ENCODE results near the gene RPL41. TPM values are rescaled to one million over a fixed set of nuclear protein-coding genes. Genes with fewer than 3 reads are reported as not detected.

The RPL41 gene
- total and polyA plus RNA-seq, 9 of the 15 experiments (the other 6 are each of a cell fraction or from before 2014, with no cell fraction given) = 3,403 to 11,276 (median 5,604) TPM

DNA sequence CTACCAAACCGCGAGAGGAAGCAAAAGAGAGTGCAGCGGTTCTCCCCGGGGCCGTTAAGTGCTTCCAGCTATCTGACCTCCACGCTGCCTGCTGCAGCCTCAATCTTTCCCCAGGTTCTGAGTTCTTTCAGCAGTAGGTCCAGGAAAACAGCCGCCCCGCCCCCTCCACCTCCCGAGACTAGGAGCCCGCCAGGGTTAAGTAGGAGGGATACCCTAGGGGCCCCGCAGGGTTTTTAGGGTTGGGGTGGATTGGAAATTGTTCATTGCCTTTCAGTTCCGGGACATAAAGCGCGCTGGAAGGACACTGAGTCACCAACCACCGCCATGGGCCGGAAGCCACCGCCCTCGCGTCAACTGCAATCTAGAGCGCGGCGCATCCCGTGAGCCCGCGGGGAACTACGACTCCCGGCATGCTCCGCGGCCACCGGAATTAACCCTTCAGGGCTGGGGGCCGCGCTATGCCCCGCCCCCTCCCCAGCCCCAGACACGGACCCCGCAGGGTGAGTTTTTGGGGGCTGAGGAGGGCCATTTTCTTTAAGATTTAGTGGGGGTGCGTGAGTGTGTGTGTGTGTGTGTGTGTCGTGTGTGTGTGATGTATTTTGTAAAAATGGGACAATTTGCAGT, 35.8 kb downstream of the RPL41 start, which contains the start of gene MYL6B:
MYL6B (plus strand) TSS at position 456 of the 624 bp plus-strand sequence. CDS start 1,332 bp downstream, outside the sequence.
- Histone ChIP-seq H3K4me1 (replicated peaks in 1 of 2; ENCODE audit: control insufficient read depth in 2 of 2, insufficient read depth in 2 of 2, low read length in 2 of 2) (peaks cover 35 to 40% of the 10 kb centered on the region in 2 experiments; a peak in 4 of 5 replicates), H3K9me1 (ENCODE audit: control insufficient read depth, insufficient read depth, low read length) (no peaks in the 10 kb centered on the region), H2AFZ (ENCODE audit: low read depth, low read length) (peak within 1 kb of the TSS; percentile 89), H4K20me1 (replicated peaks; ENCODE audit: control insufficient read depth, insufficient read depth, low read length) (no peaks in the 10 kb centered on the region), H3K36me3 (ENCODE audit: control insufficient read depth, insufficient read depth, low read length) (peaks cover 24% of the 10 kb centered on the region; the same call in 2 of the 3 replicates), H3K27ac (ENCODE audit: extremely low read depth, low read depth, low read length) (peak within 1 kb of the TSS; percentile 96), H3K4me2 (ENCODE audit: insufficient read depth, low read length) (peak within 1 kb of the TSS; percentile 91), H3K9ac (ENCODE audit: insufficient read depth in 1 of 2, low read depth in 2 of 2, low read length in 2 of 2) (peak within 1 kb of the TSS; percentile 88 to 91), H3K4me3 (peak within 1 kb of the TSS; percentile 55), H3K79me2 (ENCODE audit: control insufficient read depth, insufficient read depth, low read length) (peaks cover 27% of the 10 kb centered on the region), H3K27me3 (ENCODE audit: control insufficient read depth in 2 of 2, insufficient read depth in 2 of 2, low read length in 2 of 2) (no peaks in the 10 kb centered on the region), H3K9me3 (replicated peaks; ENCODE audit: control insufficient read depth, insufficient read depth, low read depth, low read length) (no peaks in the 10 kb centered on the region)
- DNase-seq (ENCODE audit: extremely low read depth in 1 of 4, low spot score in 3 of 4) (peak; percentile 85 to 97 (median 90)), ATAC-seq (peak; percentile 86), FAIRE-seq (peak; percentile 91)
- intact Hi-C loops (cut with micrococcal nuclease) = no loop called here
- in situ Hi-C loops (cut with MboI) = no loop called here
- POLR2A ChIA-PET = interaction anchor here (0.6 to 1.8 kb wide), 10 partner anchors 9 to 37 kb away, joined by 3 to 13 read pairs (median 4); partner anchors contain the start of genes SMARCC2 and ZC3H10
- CTCF ChIA-PET (ENCODE audit: low intra/inter-chr PET ratio) = no interaction called here
- WGBS (ENCODE audit: insufficient coverage, low coverage, missing lambda C conversion rate) = under 1% methylated on average over 37 of the region's 37 CpGs
- no TSS peak for BruUV-seq (replicated peaks)
- TF ChIP-seq HDAC2 (IDR thresholded peaks at IDR 0.05) = 0 out of 2 replicates have a peak, but pooled peaks have one; percentile 12
- 0 out of 2 replicates have a peak, but pooled peaks have one; percentile 52 for TF ChIP-seq CTBP1 (IDR thresholded peaks at IDR 0.05; ENCODE audit: borderline replicate concordance)
- TF ChIP-seq ZNF561 (CRISPR knock-in tag; conservative IDR thresholded peaks at IDR 0.05) = no peak
- TF ChIP-seq, protein P1, sequence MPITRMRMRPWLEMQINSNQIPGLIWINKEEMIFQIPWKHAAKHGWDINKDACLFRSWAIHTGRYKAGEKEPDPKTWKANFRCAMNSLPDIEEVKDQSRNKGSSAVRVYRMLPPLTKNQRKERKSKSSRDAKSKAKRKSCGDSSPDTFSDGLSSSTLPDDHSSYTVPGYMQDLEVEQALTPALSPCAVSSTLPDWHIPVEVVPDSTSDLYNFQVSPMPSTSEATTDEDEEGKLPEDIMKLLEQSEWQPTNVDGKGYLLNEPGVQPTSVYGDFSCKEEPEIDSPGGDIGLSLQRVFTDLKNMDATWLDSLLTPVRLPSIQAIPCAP (CRISPR knock-in tag; IDR thresholded peaks at IDR 0.05; ENCODE audit: borderline replicate concordance) = no peak
- TF ChIP-seq, protein P2, sequence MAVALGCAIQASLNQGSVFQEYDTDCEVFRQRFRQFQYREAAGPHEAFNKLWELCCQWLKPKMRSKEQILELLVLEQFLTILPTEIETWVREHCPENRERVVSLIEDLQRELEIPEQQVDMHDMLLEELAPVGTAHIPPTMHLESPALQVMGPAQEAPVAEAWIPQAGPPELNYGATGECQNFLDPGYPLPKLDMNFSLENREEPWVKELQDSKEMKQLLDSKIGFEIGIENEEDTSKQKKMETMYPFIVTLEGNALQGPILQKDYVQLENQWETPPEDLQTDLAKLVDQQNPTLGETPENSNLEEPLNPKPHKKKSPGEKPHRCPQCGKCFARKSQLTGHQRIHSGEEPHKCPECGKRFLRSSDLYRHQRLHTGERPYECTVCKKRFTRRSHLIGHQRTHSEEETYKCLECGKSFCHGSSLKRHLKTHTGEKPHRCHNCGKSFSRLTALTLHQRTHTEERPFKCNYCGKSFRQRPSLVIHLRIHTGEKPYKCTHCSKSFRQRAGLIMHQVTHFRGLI (CRISPR knock-in tag; IDR thresholded peaks at IDR 0.05) = no peak
- TF ChIP-seq, protein P3, sequence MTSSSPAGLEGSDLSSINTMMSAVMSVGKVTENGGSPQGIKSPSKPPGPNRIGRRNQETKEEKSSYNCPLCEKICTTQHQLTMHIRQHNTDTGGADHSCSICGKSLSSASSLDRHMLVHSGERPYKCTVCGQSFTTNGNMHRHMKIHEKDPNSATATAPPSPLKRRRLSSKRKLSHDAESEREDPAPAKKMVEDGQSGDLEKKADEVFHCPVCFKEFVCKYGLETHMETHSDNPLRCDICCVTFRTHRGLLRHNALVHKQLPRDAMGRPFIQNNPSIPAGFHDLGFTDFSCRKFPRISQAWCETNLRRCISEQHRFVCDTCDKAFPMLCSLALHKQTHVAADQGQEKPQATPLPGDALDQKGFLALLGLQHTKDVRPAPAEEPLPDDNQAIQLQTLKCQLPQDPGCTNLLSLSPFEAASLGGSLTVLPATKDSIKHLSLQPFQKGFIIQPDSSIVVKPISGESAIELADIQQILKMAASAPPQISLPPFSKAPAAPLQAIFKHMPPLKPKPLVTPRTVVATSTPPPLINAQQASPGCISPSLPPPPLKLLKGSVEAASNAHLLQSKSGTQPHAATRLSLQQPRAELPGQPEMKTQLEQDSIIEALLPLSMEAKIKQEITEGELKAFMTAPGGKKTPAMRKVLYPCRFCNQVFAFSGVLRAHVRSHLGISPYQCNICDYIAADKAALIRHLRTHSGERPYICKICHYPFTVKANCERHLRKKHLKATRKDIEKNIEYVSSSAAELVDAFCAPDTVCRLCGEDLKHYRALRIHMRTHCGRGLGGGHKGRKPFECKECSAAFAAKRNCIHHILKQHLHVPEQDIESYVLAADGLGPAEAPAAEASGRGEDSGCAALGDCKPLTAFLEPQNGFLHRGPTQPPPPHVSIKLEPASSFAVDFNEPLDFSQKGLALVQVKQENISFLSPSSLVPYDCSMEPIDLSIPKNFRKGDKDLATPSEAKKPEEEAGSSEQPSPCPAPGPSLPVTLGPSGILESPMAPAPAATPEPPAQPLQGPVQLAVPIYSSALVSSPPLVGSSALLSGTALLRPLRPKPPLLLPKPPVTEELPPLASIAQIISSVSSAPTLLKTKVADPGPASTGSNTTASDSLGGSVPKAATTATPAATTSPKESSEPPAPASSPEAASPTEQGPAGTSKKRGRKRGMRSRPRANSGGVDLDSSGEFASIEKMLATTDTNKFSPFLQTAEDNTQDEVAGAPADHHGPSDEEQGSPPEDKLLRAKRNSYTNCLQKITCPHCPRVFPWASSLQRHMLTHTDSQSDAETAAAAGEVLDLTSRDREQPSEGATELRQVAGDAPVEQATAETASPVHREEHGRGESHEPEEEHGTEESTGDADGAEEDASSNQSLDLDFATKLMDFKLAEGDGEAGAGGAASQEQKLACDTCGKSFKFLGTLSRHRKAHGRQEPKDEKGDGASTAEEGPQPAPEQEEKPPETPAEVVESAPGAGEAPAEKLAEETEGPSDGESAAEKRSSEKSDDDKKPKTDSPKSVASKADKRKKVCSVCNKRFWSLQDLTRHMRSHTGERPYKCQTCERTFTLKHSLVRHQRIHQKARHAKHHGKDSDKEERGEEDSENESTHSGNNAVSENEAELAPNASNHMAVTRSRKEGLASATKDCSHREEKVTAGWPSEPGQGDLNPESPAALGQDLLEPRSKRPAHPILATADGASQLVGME (CRISPR knock-in tag; IDR thresholded peaks at IDR 0.05) = no peak
- TF ChIP-seq, protein P4, sequence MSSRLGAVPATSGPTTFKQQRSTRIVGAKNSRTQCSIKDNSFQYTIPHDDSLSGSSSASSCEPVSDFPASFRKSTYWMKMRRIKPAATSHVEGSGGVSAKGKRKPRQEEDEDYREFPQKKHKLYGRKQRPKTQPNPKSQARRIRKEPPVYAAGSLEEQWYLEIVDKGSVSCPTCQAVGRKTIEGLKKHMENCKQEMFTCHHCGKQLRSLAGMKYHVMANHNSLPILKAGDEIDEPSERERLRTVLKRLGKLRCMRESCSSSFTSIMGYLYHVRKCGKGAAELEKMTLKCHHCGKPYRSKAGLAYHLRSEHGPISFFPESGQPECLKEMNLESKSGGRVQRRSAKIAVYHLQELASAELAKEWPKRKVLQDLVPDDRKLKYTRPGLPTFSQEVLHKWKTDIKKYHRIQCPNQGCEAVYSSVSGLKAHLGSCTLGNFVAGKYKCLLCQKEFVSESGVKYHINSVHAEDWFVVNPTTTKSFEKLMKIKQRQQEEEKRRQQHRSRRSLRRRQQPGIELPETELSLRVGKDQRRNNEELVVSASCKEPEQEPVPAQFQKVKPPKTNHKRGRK (tag; IDR thresholded peaks at IDR 0.05) = no peak
- TF ChIP-seq SIX5 (IDR thresholded peaks at IDR 0.05; ENCODE audit: borderline replicate concordance in 1 of 2, insufficient read depth in 1 of 2, low read depth in 1 of 2, low read length in 2 of 2) = peak; percentile 71 to 75; a peak in 3 of 4 replicates
- TF ChIP-seq ZNF76 (CRISPR knock-in tag; IDR thresholded peaks at IDR 0.05; ENCODE audit: borderline replicate concordance) = peak; percentile 34; the same call in 1 of the 2 replicates
- peak; percentile 31 for TF ChIP-seq NFIC (IDR thresholded peaks at IDR 0.05)

Measured in K562 (cell line).